ENCODE measurements around the gene GEMIN5.

The GEMIN5 gene

GRCh38 chr5:154873791-154874331, 64.2 kb downstream of the GEMIN5 start:
- no peak for DNase-seq

- no peak for DNase-seq
Measured at GRCh38 chr5:154871734-154872133, 66.3 kb downstream of the GEMIN5 start.

- DNase-seq, result peak; percentile 53
Measured at GRCh38 chr5:154868702-154869101, 69.3 kb downstream of the GEMIN5 start.

- DNase-seq, result no peak
Measured at GRCh38 chr5:154866841-154867240, 71.2 kb downstream of the GEMIN5 start.

- DNase-seq, result no peak
Measured at GRCh38 chr5:154865466-154866184, 72.4 kb downstream of the GEMIN5 start.

GRCh38 chr5:154863291-154864080, 74.5 kb downstream of the GEMIN5 start:
- no peak for DNase-seq

- DNase-seq, result no peak
Measured at GRCh38 chr5:154862766-154863165, 75.2 kb downstream of the GEMIN5 start.

- DNase-seq, result no peak
Measured at GRCh38 chr5:154861946-154862345, 76.1 kb downstream of the GEMIN5 start.

GRCh38 chr5:154860765-154861164, 77.2 kb downstream of the GEMIN5 start:
- DNase-seq, result no peak

- no peak for DNase-seq
Measured at GRCh38 chr5:154860123-154860522, 77.9 kb downstream of the GEMIN5 start.

GRCh38 chr5:154858972-154859871, 78.8 kb downstream of the GEMIN5 start:
- DNase-seq, result no peak

- peak; percentile 88 for DNase-seq
Measured at GRCh38 chr5:154858297-154858971, 79.6 kb downstream of the GEMIN5 start, which contains the start of gene CNOT8. CNOT8 (plus strand) TSS chr5:154858627; CDS start chr5:154863279, 4,652 bp downstream.

- DNase-seq, result peak; percentile 91
Measured at GRCh38 chr5:154857530-154858296, 80.3 kb downstream of the GEMIN5 start.

- no peak for DNase-seq
Measured at GRCh38 chr5:154851351-154851750, 86.7 kb downstream of the GEMIN5 start.

GRCh38 chr5:154850255-154851062, 87.6 kb downstream of the GEMIN5 start, which contains the start of gene FAXDC2:
FAXDC2 (minus strand) TSS chr5:154850603; CDS start chr5:154838178, 12,425 bp downstream.
- DNase-seq, result no peak

GRCh38 chr5:154849791-154850201, 88.2 kb downstream of the GEMIN5 start:
- DNase-seq, result no peak

- no peak for DNase-seq
Measured at GRCh38 chr5:154849264-154849785, 88.7 kb downstream of the GEMIN5 start.

- DNase-seq, result no peak
Measured at GRCh38 chr5:154844809-154845208, 93.2 kb downstream of the GEMIN5 start.

- no peak for DNase-seq
Measured at GRCh38 chr5:154842689-154843530, 95.1 kb downstream of the GEMIN5 start.
